Activated CD8-positive, alpha-beta memory T cell treated with anti-CD3 and anti-CD28 coated beads for 36 hours (primary cell): ENCODE data around the gene FAM174B. TPM values are rescaled to one million over a fixed set of nuclear protein-coding genes. Genes with fewer than 3 reads are reported as not detected.

Experiments
- CTCF ChIA-PET: fragments of 350-600 bp; sonication (Branson Sonifier 250); formaldehyde crosslinking; loops from one replicate; lab custom pipeline; 2021; ENCODE audit warnings: antibody characterized with exemption; lab: Charles Lee
- POLR2A ChIA-PET: fragments of 350-600 bp; sonication (Branson Sonifier 250); formaldehyde crosslinking; loops from one replicate; lab custom pipeline; 2021; ENCODE audit warnings: antibody characterized with exemption; lab: Charles Lee
- total RNA-seq, 2 experiments: library from RNA; stranded (reverse); gene quantifications; one replicate each; pipeline ENCODE4 v1.2.3, GENCODE V29; 2021

The FAM174B gene
- total RNA-seq, 2 experiments from 2014 or later, result 3.6 to 4.9 TPM

GRCh38 chr15:92666780-92667179 is 11.2 kb upstream of the FAM174B start:
- POLR2A ChIA-PET, result no interaction called here
- CTCF ChIA-PET, result no interaction called here

DNA sequence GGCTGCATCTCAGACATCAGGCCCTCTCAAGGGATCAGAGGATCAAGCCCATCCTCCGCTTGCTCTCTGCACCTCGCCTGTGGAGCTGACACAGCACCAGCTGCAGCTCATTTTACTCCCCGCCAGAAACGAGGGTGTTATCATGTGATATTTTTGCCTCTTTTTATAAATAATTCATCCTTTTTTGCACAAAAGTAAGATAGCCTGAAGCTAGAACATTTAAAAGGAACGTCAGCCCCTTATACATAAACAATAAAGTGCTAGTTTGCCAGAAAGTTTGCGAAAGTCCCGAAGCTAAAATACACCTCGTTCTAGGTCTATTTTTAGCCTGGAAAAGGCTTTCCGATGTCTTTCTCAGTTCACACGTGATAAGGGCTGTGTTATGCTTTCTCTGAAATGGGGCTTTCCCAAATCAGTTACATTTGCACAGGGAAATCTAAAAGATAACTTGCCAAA is 9.6 kb upstream of the FAM174B start:
- ChIA-PET POLR2A (no interaction called here), CTCF (no interaction called here)

GRCh38 chr15:92664178-92664900 is 8.8 kb upstream of the FAM174B start:
- ChIA-PET POLR2A (no interaction called here), CTCF (no interaction called here)

DNA sequence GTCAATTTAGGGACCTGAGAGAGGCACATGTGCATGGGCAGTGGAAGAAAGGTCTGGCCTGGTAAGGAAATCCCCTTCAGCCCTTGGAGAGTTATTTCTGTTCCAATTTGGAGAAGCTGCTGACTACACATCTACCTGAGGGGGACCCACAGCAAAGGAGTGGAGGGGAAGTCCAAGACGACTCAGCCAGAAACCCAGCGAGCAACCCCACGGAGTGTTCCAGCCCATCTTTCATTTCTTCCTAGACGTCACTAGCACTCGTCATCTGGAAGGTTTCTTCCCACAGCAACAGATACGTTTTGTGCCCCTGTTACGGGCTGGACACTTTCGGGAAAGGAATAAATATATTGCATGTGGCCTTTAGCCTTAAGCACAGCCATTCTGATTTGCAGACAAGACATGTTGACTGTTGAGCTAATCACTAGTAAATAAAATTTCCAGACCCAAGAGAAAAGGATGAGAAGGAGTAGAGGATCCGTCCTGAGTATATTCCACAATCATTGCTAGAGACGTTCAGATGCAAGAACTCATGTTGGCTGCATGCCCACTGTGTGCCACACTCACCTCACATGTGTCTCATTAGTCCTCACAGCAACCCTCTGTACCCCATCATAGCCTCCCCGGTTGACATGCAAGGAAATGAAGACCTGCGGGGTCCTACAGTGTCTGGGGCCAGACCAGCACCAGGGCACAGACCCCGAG is 7.8 kb upstream of the FAM174B start:
- POLR2A ChIA-PET, result no interaction called here
- CTCF ChIA-PET, result interaction anchor here (1.6 kb wide), 1 partner anchor 51 kb away, joined by 3 read pairs; no protein-coding TSS in a partner anchor

GRCh38 chr15:92662762-92663161 is 7.2 kb upstream of the FAM174B start:
- ChIA-PET POLR2A (no interaction called here), CTCF (interaction anchor here (1.6 kb wide), 1 partner anchor 52 kb away, joined by 3 read pairs; no protein-coding TSS in a partner anchor)

DNA sequence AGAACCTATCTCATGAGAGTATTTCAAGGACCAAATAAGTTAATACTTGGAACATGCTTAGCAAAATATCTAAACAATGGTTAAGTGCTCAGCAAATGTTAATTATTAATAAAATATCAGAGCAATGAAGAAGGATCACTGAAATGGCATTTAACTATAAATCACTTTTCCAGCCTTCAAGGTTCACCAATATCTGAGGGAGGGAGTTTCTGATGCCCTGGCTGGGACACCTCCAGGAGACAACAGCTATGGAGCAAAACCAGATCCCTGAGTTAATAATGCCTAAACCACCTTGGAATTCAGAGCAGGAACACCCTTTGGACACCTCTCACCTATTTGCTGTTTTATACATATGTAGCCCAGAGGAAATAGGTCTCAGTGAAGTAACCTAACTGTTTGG is 6.4 kb upstream of the FAM174B start:
- CTCF ChIA-PET, result interaction anchor here (1.6 kb wide), 1 partner anchor 53 kb away, joined by 3 read pairs; no protein-coding TSS in a partner anchor
- POLR2A ChIA-PET, result no interaction called here

- POLR2A ChIA-PET, result no interaction called here
- CTCF ChIA-PET, result no interaction called here
These were observed 5.5 kb upstream of the FAM174B start for GRCh38 chr15:92661069-92661468.

DNA sequence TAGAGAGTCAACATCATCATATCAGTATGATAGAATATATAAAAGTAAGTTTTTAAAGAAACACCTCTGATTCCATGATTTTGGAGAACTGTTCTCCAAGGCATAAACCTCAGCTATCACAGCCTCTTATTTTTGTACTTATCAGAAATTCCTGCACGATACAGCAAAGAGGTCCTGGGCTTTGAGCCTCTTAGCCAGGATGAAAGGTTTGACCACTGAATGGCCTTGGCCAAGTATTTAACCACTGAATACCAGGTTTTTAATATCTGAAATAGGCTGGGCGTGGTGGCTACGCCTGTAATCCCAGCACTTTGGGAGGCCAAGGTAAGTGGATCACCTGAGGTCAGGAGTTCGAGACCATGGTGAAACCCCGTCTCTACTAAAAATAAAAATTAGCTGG is 1.9 kb upstream of the FAM174B start:
- POLR2A ChIA-PET, result no interaction called here
- CTCF ChIA-PET, result no interaction called here

- CTCF ChIA-PET, result no interaction called here
- POLR2A ChIA-PET, result no interaction called here
These were observed 514 bp upstream of the FAM174B start for GRCh38 chr15:92656089-92656488.

- ChIA-PET CTCF (no interaction called here), POLR2A (no interaction called here)
These were observed 913 bp downstream of the FAM174B start for GRCh38 chr15:92654662-92655061.

- ChIA-PET POLR2A (no interaction called here), CTCF (no interaction called here)
These were observed 1.6 kb downstream of the FAM174B start for GRCh38 chr15:92653836-92654539.

GRCh38 chr15:92653366-92653765 is 2.2 kb downstream of the FAM174B start:
- CTCF ChIA-PET, result no interaction called here
- POLR2A ChIA-PET, result no interaction called here

DNA sequence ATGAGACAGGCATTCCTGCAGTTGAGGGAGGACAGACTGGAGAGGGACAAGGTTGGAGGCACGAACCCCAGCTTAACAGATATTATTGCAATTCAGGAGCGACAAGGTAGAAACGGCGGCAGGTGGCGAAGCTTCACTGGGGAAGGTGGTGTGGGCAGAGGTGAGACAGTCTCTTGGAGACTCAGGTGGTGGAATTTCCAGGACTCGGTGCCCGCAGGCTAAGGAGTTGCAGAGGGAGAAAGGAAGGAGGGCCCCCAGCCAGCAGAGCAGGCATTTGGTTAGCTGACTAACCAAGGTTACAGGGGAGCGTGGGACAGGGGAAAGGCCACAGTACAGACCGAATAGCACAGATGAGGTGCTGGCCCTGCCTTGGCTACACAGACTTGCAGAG is 3.0 kb downstream of the FAM174B start:
- ChIA-PET CTCF (no interaction called here), POLR2A (no interaction called here)

DNA sequence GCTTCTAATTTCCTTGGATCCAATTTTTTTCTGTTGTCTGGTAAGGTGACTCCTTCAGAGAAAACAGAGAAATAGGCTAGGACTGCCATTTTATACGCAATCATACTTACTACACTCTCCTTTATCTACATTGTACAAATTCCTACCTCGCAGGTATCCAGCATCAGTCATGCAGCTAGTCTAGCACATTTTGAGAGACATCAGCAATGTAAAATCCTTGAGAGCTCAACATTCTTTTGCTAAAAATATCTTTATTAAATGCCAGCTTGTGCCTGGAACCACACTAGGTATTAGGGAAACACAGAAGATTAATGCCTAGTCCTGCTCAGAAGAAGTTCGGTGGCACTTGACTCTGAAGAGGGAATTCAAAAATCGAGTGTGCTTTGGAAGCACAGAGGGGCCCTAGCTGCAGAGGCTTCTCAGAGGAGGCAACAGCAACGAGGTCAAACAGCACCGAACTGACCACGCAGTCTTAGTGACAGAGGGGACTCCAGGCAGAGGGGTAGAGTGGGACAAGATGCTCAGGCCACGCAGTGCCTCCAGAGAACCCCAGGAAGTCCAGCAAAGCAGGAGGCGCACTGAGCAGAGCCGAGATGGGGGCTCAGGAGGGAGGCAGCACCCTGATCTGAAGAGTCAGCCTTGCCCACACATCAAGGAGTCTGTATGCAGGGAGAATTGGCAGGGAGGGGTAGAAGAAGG is 3.5 kb downstream of the FAM174B start:
- POLR2A ChIA-PET, result no interaction called here
- CTCF ChIA-PET, result no interaction called here

DNA sequence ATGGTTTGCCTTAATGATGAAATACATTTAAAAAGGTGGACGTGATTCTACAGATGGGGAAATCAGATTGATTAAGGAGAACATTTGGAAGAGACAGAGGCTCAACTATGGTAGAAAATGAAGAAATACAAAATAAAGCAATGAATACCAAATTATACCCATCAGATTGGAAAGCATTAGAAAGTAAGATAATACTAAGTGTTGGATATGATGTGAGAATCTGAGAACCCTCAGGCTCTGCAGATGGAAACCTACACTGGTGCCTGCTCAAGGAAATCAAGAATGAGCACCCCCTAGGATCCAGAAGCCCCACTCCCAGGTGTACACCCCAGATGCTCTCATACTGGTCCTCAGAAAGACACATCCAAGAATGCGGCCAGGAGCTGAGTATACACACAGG is 4.6 kb downstream of the FAM174B start:
- ChIA-PET CTCF (no interaction called here), POLR2A (no interaction called here)

DNA sequence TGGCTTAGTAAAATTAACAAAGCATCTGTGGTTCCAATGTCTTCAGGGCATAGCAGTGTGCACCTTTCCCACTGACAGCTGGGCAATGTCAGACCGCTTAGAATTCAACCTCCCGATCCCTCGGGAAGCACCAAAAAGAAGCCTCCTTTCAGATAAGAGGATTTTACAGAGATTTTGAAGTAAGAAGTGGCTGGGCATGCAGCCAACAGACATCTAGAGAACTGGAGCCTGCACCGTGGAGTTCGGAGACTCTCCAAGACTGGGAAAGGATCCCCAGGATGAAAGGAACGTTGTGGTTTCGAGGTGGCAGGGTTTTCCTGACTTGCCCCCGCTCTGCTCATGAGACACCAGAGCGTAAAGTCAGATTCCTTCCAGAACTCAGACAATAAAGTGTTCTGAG is 5.3 kb downstream of the FAM174B start:
- ChIA-PET CTCF (no interaction called here), POLR2A (no interaction called here)

DNA sequence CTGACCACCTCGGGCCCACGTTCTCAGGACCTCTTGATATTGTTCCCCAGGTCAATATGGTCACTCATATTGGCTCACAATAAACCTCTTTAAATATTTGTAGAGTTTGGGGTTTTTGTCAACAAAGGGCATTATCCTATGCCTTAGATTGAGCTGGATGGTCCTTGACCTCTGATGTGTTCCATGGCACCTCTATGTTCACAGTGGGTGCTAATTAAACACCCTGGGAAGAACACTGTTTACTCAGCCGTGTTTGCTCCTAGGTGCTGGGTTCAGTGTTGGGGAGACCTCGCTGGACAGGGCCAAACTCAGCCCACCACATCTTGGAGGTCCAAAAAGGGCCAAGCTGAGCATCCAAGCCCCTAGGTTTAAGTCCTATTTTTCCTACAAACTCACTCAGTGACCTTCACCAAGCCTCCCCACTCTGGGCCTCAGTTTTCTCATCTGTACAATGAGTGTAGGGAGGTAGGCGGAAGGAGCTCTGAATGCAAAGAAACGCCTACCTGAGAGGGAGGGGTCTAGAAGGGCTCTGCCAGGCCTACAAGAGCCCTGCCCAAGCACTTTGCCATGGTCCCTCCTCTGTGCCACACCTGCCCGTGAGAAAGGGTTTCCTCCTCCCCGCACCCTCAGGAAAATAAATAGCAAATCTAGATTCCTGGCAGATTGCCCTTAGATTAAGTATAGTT is 7.2 kb downstream of the FAM174B start:
- CTCF ChIA-PET, result no interaction called here
- POLR2A ChIA-PET, result no interaction called here

DNA sequence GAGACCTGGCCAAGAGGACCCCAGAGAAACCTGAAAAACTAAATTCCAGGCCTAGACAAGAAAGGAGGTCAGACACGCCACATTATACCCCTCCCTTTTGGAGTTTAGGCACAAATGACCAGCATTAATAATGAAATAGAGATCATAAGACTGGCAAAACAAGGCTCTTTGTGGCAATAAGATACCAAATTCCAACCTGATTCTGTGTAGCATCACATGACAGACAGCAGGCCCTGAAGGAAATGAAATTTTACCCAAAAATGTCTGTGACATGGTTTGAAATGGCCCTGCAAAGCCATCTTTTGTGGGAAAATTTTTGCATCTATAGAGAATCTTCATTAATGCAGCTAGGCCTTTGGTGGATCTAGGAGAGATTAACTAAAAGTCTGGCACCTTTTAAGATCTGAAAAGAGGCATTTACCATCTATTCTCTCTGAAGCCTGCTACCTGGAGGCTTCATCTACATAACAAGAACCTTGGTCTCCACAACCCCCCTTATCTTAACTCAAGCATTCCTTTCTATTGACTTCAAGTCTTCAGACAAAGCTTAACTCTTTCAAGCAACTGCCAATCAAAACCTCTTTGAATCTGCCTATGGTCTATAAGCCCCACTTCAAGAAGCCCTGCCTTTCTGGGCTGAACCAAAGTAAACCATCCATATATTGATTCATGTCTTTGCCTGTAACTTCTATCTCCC is 8.0 kb downstream of the FAM174B start:
- CTCF ChIA-PET, result no interaction called here
- POLR2A ChIA-PET, result no interaction called here

- POLR2A ChIA-PET, result no interaction called here
- CTCF ChIA-PET, result no interaction called here
These were observed 9.4 kb downstream of the FAM174B start for GRCh38 chr15:92646216-92646615.
